Renal pelvis (tissue), 4 donors: ENCODE results near the gene MAP1S. TPM values are rescaled to one million over a fixed set of nuclear protein-coding genes. Genes with fewer than 3 reads are reported as not detected.
"Not testable (repeated sequence)": the region's sequence is repeated elsewhere in the genome, so short reads cannot be mapped to it uniquely, and the experiment has no call there.

Source experiments
- DNase-seq: peaks from one replicate; pipeline ENCODE4 v3.0.0-alpha.2; 2013
- polyA plus RNA-seq, 3 donors: library from polyadenylated mRNA; unstranded; fragments of 120-200 nt; gene quantifications; one replicate each; pipeline ENCODE4 v1.2.1, GENCODE V29; 2013; ENCODE audit not compliant: insufficient read length in 3 of 3

MAP1S gene
- polyA plus RNA-seq, 3 donors = 34.7 to 50.9 (median 43.6) TPM

DNA sequence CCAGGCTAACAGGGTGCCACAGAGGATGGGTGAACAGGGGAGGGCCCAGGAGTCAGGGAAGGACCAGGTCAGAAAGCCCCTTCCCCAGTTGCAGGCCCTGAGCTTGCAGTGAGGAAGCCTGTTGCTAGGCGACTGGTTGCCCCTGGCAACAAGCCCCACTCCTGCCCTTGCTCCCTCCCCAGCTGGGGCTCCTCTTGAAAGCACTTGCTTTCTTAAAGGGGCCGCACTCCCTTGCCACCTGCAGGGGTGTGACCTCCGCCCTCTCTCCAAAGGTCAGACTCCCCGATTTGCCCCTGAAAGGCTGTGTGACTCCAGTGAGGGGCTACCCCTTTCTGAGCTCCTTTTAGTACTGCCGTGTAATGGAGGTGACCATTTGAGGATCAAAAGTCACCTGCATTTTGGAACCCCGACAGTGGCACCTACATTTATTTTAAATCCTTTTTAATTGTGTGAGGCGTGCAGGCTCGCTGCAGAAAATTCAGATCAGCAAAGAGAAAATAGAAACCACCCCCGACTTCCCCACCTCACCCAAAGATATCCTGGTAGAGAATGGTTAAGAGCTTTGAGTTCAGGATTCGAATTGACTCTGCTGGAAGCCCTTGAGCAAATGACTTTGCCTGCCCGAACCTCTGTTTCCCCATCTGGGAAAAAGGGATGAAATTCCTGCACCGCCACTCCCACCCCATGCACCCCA, 36.8 kb downstream of the MAP1S start:
- DNase-seq = no peak

- DNase-seq = no peak
These were observed 37.8 kb downstream of the MAP1S start for GRCh38 chr19:17757125-17757524.

DNA sequence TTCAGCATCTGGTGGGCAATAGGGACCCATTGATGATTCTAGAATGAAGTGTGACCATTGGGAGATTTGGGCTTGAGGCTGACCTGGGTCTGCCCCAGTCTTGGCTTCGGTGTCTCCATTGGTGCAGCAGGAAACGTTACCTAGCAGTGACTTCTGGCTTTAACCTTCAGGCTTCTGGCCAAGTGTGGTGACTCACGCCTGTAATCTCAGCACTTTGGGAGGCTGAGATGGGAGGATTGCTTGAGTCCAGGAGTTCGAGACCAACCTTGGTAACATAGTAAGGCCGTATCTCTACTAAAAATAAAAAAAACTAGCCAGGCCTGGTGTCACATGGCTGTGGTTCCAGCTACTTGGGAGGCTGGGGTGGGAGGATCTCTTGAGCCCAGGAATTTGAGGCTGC, 39.2 kb downstream of the MAP1S start:
- no peak for DNase-seq

GRCh38 chr19:17761148-17761547, 41.9 kb downstream of the MAP1S start:
- no peak for DNase-seq

DNA sequence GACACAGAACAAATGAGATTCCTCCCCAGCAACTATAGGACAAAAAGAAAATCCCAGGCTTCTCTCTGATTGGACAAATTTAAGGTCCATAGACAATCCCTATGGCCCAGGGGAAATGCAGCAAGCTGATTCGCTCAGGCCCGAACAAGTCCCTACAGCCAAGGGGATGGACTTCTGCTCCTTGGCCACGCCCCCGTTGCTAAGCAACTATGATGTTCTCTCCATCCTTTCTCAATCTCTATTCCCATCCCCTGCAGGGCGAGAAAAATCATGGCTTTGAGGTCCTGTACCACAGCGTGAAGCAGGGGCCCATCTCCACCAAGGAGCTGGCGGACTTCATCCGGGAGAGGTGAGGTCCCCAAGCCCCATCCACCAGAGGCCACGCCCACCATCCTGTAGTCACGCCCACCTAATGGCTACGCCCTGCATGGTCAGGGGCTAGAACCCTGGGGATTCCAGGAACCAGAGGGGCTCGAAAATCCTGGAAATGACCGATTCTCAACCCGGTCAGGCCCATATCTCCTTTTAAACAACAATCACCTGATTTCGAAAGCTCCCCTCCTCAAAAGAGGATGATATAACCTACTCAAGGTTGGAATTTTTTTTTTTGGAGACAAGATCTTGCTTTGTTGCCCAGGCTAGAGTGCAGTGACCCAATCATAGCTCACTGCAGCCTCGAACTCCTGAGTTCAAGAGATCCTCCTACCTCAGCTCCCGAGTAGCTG, 43.4 kb downstream of the MAP1S start:
- DNase-seq = no peak

GRCh38 chr19:17764348-17764747, 45.1 kb downstream of the MAP1S start:
- DNase-seq = no peak

- DNase-seq = no peak
These were observed 45.9 kb downstream of the MAP1S start for GRCh38 chr19:17765069-17765618.

- DNase-seq = peak; percentile 71
These were observed 47.4 kb downstream of the MAP1S start for GRCh38 chr19:17766543-17767131.

DNA sequence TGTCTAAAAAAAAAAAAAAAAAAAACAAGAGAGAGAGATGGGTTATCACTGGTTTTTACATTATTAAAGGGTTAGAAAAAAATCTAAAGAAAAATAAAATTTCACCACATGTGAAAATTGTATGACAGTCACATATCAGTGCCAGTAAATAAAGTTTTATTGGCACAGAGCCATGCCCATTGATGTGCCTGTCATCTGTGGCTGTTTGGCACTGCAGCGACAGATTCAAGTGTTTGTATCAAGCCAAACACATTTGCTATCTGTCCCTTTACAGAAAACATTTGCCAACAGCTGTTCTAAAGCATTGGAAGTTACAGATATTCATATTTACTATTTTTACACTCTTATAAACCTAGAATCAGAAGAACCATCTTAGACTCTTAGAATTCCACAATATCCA, 48.3 kb downstream of the MAP1S start:
- no peak for DNase-seq

GRCh38 chr19:17770613-17771012, 51.3 kb downstream of the MAP1S start:
- DNase-seq = no peak

GRCh38 chr19:17772172-17772571, 52.9 kb downstream of the MAP1S start:
- DNase-seq = no peak

GRCh38 chr19:17775245-17775927, 56.1 kb downstream of the MAP1S start:
- no peak for DNase-seq

- no peak for DNase-seq
These were observed 56.9 kb downstream of the MAP1S start for GRCh38 chr19:17775991-17776803.

DNA sequence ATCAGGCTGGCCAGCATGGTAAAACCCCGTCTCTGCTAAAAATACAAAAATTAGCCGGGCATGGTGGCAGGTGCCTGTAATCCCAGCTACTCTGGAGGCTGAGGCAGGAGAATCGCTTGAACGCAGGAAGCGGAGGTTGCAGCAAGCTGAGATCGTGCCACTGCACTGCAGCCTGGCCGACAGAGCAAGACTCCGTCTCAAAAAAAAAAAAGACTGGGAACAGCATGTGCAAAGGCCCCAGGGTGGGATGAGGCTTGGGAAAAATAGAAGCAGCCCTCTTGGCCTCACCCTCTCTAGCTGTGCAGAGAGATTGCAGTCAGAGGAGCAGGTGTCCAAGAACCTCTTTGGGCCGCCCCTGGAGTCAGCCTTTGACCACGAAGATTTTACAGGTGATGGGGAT, 58.6 kb downstream of the MAP1S start:
- DNase-seq = not testable (repeated sequence)

DNA sequence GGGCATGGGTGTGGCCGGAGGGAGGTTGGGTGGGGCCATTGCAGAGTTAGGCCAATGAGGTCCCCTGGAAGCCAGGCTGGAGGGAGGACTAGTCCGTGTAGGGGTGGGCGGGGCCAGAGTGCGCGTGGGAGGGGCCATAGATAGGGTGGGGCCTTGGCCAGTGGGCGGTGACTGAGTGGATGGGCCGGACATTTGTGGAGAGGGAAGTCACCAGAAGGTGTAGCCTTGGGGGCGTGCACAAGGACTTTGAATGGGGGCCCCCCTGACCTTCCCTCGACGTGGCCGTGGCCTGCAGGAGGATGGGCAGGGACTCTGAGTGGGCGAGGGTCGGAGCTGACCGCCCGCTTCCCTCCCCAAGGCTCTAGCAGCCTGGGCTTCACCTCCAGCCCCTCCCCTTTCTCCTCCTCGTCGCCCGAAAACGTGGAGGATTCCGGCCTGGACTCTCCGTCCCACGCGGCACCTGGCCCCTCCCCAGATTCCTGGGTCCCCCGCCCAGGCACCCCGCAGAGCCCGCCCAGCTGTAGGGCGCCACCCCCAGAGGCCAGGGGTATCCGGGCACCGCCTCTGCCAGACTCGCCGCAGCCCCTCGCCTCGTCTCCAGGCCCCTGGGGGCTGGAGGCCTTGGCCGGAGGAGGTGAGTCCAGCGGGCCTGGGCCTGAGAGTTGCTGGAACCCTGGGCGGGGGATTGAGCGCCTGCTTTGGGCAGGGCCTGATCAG, 59.1 kb downstream of the MAP1S start:
- no peak for DNase-seq

DNA sequence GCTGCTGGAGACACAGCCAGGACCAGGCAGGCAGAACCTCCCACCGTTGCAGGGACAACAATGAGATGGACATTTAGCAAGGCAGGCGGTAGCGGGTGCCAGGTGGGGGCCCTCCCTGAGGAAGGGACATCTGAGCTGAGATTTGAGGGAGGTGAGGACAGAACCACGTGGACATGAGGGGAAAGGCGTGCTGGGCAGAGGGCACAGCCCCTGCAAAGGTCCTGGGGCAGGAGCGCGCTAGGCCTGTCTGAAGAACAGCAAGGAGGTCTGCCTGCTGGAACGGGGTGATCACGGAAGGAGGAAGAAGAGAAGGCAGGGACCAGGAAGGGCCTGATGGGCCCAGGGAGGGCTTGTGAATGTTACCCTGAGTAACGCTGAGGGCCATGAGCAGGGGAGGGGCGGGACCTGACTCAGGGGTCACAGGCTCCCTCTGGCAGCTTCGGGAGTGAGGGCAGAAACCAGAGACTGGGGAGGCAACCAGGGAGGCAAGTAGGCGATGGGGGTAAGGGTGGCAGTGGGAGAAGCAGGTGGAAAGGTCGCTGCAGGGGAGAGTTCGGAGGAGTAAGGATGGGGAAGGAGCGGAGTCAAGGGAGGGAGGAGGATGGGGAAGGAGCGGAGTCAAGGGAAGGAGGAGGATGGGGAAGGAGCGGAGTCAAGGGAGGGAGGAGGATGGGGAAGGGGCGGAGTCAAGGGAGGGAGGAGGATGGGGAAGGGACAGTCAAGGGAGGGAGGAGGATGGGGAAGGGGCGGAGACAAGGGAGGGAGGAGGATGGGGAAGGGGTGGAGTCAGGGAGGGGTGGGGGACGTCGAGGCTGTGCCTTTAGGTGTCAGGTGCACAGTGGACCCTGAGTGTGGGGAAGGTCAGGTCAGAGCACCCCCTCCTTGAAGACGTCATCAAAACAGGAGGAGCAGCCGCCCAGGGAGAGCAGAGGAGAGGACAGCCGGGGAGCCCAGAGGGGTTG, 60.0 kb downstream of the MAP1S start:
- DNase-seq = no peak

GRCh38 chr19:17780781-17781180, 61.5 kb downstream of the MAP1S start:
- no peak for DNase-seq

DNA sequence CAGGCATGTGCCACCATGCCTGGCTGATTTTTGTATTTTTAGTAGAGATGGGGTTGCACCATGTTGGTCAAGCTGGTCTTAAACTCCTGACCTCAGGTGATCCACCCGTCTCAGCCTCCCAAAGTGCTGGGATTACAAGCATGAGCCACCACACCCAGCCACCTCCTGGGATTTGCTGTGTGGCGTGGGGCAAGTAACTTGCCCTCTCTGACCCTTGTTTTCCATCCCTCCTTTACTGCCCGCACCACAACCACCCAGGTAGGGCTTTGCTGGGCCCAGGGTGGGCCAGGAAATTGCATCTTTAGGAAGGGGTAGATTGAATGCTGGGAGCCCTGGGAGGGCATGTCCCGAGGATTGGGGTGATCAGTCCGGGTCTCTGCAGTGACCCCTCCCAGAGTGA, 64.4 kb downstream of the MAP1S start:
- not testable (repeated sequence) for DNase-seq
